ENCODE data around the gene ASF1A.

- TF ChIP-seq CTCF (IDR thresholded peaks at IDR 0.05; ENCODE audit: low read depth, low read length) (no peak), POLR2A (IDR thresholded peaks at IDR 0.05; ENCODE audit: extremely low read depth, insufficient read length) (no peak), MAX (IDR thresholded peaks at IDR 0.05; ENCODE audit: low read depth, low read length) (no peak)
Measured at GRCh38 chr6:118856301-118856700, 37.7 kb upstream of the ASF1A start.

All from NB4 (cell line).